ENCODE measurements around the gene BAIAP2.
A peak's percentile ranks its signal among the peaks of the same experiment; 100 is the strongest.

BAIAP2 gene

GRCh38 chr17:81043319-81043724 lies 8.4 kb downstream of the BAIAP2 start:
- H3K9me3 ChIP-seq (ENCODE audit: low read depth, low read length), result no peaks in the 10 kb centered on the region
- H3K9ac ChIP-seq (ENCODE audit: insufficient read length), result no peak overlapping the region
- H3K4me3 ChIP-seq, result peak overlapping the region; percentile 26
- H3K27ac ChIP-seq, result no peak overlapping the region
- TF ChIP-seq FOXP2 (optimal IDR thresholded peaks at IDR 0.05; ENCODE audit: control extremely low read depth, extremely low read length, insufficient read depth) (no peak), EZH2 (IDR thresholded peaks at IDR 0.05) (no peak), POLR2AphosphoS5 (IDR thresholded peaks at IDR 0.05; ENCODE audit: borderline replicate concordance, low read depth, low read length) (no peak)
- no peaks in the 10 kb centered on the region for H3K36me3 ChIP-seq (ENCODE audit: insufficient read depth, low read length)
- DNase-seq (ENCODE audit: low read depth, low spot score), result no peak

DNA sequence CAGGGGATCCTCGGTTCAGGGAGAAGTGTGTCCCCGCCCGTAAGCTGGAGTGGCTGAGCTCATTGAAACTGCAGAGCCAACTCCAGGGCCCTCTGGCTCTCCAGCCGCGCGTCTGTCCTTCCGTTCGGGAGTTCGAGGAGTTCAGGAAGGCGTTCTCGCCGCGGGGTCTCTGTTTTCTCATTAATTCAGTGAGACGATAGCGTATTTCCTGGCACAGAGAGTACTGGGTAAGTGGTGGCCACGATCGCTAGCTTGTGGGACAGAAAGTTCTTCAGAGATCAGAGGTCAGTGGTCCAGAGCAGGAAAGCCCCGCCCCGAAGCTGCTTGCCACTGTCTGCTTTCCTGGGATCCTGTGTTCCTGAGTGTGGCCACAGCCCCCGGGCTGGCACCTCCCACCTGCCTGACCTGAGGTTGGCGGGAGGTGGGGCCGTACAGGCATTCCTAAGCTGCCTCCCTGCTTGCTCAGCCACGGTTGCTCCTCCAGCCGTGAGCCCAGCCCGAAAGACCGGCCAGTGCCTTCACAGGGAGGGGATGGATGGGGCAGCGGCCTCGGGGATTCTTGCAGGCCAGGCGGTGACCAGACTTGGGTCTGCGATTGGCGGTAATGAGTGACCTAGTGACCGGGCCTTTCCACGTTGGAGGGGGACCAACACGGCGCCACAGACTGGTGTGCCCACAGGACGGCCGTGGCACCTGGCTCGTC lies 8.9 kb downstream of the BAIAP2 start:
- no peak overlapping the region for H3K27ac ChIP-seq
- no peak for TF ChIP-seq FOXP2 (optimal IDR thresholded peaks at IDR 0.05; ENCODE audit: control extremely low read depth, extremely low read length, insufficient read depth)
- no peak for TF ChIP-seq EZH2 (IDR thresholded peaks at IDR 0.05)
- no peak for TF ChIP-seq POLR2AphosphoS5 (IDR thresholded peaks at IDR 0.05; ENCODE audit: borderline replicate concordance, low read depth, low read length)
- H3K4me3 ChIP-seq, result peak overlapping the region; percentile 26
- H3K9me3 ChIP-seq (ENCODE audit: low read depth, low read length), result no peaks in the 10 kb centered on the region
- H3K36me3 ChIP-seq (ENCODE audit: insufficient read depth, low read length), result no peaks in the 10 kb centered on the region
- no peak for DNase-seq (ENCODE audit: low read depth, low spot score)
- no peak overlapping the region for H3K9ac ChIP-seq (ENCODE audit: insufficient read length)

- Histone ChIP-seq H3K4me3 (no peak overlapping the region), H3K9me3 (ENCODE audit: low read depth, low read length) (no peaks in the 10 kb centered on the region), H3K9ac (ENCODE audit: insufficient read length) (no peak overlapping the region), H3K36me3 (ENCODE audit: insufficient read depth, low read length) (no peaks in the 10 kb centered on the region), H3K27ac (no peak overlapping the region)
- TF ChIP-seq POLR2AphosphoS5 (IDR thresholded peaks at IDR 0.05; ENCODE audit: borderline replicate concordance, low read depth, low read length) (no peak), EZH2 (IDR thresholded peaks at IDR 0.05) (no peak), FOXP2 (optimal IDR thresholded peaks at IDR 0.05; ENCODE audit: control extremely low read depth, extremely low read length, insufficient read depth) (no peak)
- no peak for DNase-seq (ENCODE audit: low read depth, low spot score)
These were observed 9.4 kb downstream of the BAIAP2 start for GRCh38 chr17:81044428-81044763.

DNA sequence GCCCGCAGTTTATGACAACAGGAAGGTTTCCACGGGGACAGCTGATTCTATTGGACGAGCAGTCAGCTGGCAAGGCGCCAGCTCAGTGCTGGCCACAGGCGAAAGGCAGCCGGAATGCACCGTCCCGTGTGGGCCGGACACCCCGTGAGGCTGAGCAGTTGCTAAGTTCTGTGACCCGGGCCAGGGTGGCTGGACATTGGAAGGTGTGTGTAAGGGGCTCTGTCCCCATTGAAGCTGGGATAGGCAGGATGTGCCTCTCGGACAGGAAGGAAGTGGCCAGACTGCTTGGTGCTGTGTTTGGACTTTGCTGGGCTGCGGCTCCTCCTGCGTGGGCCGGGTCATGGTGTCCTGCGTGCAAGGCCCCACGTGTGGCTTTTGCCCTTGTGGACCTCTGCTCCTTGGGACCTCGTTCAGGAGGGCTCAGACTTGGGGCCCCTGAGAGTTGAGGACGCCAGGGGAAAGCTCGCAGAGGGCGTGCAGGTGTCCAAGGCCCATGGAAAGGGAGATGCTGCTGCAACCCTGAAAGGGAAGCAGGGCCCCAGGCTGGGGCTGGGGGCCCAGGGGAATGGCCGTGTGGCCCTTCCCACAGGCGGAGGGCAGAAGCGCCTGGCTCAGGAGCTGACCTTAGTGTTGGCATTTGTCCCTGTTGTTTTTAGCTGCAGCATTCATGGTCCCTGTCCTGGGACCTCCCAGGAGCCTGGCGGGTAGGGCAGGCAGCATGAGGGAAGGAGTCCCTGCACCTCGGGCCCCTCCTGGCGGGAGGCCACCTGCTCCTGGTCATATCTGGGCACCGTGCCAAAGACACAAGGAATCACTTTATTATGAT lies 10.0 kb downstream of the BAIAP2 start:
- no peak for TF ChIP-seq FOXP2 (optimal IDR thresholded peaks at IDR 0.05; ENCODE audit: control extremely low read depth, extremely low read length, insufficient read depth)
- no peak for TF ChIP-seq EZH2 (IDR thresholded peaks at IDR 0.05)
- no peak for TF ChIP-seq POLR2AphosphoS5 (IDR thresholded peaks at IDR 0.05; ENCODE audit: borderline replicate concordance, low read depth, low read length)
- Histone ChIP-seq H3K36me3 (ENCODE audit: insufficient read depth, low read length) (no peaks in the 10 kb centered on the region), H3K9ac (ENCODE audit: insufficient read length) (no peak overlapping the region), H3K9me3 (ENCODE audit: low read depth, low read length) (no peaks in the 10 kb centered on the region), H3K4me3 (no peak overlapping the region), H3K27ac (no peak overlapping the region)
- no peak for DNase-seq (ENCODE audit: low read depth, low spot score)

- DNase-seq (ENCODE audit: low read depth, low spot score), result no peak
- TF ChIP-seq EZH2 (IDR thresholded peaks at IDR 0.05), result no peak
- no peak for TF ChIP-seq POLR2AphosphoS5 (IDR thresholded peaks at IDR 0.05; ENCODE audit: borderline replicate concordance, low read depth, low read length)
- TF ChIP-seq FOXP2 (optimal IDR thresholded peaks at IDR 0.05; ENCODE audit: control extremely low read depth, extremely low read length, insufficient read depth), result no peak
- Histone ChIP-seq H3K36me3 (ENCODE audit: insufficient read depth, low read length) (no peaks in the 10 kb centered on the region), H3K9me3 (ENCODE audit: low read depth, low read length) (no peaks in the 10 kb centered on the region), H3K27ac (no peak overlapping the region), H3K9ac (ENCODE audit: insufficient read length) (no peak overlapping the region), H3K4me3 (no peak overlapping the region)
These were observed 10.7 kb downstream of the BAIAP2 start for GRCh38 chr17:81045590-81046095.

DNA sequence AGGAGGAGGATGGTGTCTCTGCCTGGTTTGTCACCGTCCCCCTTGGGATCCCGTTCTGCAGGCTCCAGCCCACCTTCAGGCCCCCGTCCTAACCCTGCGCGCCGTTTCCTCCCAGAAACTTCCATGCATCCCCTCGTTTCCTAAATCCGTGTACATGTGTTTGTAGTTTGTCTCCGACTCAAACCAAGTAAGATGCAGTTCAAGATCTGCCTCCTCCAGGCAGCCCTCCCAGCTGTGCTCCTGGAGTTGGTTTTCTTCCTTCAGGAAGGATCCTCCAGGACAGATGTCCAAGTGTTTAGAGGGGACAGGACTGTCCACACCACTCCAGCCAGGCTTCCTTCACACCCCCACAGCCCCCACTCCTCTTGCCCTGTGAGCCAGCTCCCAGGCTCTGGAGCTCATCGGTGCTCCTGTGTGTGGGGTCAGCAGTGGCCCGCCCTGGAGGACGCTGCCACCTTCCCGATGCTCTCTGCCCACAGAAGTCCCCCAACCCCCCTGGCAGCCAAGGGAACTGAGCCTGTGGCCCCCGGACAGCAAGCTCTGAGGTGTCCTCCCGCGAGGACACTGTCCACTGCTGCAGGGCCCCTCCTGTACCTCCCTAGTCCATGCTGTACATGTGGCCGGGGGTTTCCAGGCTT lies 11.3 kb downstream of the BAIAP2 start:
- TF ChIP-seq POLR2AphosphoS5 (IDR thresholded peaks at IDR 0.05; ENCODE audit: borderline replicate concordance, low read depth, low read length), result no peak
- TF ChIP-seq EZH2 (IDR thresholded peaks at IDR 0.05), result no peak
- TF ChIP-seq FOXP2 (optimal IDR thresholded peaks at IDR 0.05; ENCODE audit: control extremely low read depth, extremely low read length, insufficient read depth), result no peak
- DNase-seq (ENCODE audit: low read depth, low spot score), result no peak
- no peaks in the 10 kb centered on the region for H3K36me3 ChIP-seq (ENCODE audit: insufficient read depth, low read length)
- no peak overlapping the region for H3K27ac ChIP-seq
- no peaks in the 10 kb centered on the region for H3K9me3 ChIP-seq (ENCODE audit: low read depth, low read length)
- no peak overlapping the region for H3K4me3 ChIP-seq
- H3K9ac ChIP-seq (ENCODE audit: insufficient read length), result no peak overlapping the region

- TF ChIP-seq EZH2 (IDR thresholded peaks at IDR 0.05), result no peak
- TF ChIP-seq FOXP2 (optimal IDR thresholded peaks at IDR 0.05; ENCODE audit: control extremely low read depth, extremely low read length, insufficient read depth), result no peak
- no peak for TF ChIP-seq POLR2AphosphoS5 (IDR thresholded peaks at IDR 0.05; ENCODE audit: borderline replicate concordance, low read depth, low read length)
- Histone ChIP-seq H3K36me3 (ENCODE audit: insufficient read depth, low read length) (no peaks in the 10 kb centered on the region), H3K9me3 (ENCODE audit: low read depth, low read length) (no peaks in the 10 kb centered on the region), H3K9ac (ENCODE audit: insufficient read length) (no peak overlapping the region), H3K4me3 (no peak overlapping the region), H3K27ac (no peak overlapping the region)
- no peak for DNase-seq (ENCODE audit: low read depth, low spot score)
These were observed 11.9 kb downstream of the BAIAP2 start for GRCh38 chr17:81046770-81047359.
